Sigmoid colon (tissue), 4 donors: Measurements from ENCODE around the gene C13orf46.

ENCODE experiments used
- CTCF ChIP-seq, 4 experiments: fragments of 450-650 bp in 3 of 4; fragments of 200-600 bp in 1 of 4; IDR thresholded peaks; one replicate each; pipeline ENCODE4 v1.5.1; 2016 to 2019; ENCODE audit warnings: antibody characterized with exemption in 4 of 4, mild to moderate bottlenecking in 3 of 4, moderate library complexity in 2 of 4
- EP300 ChIP-seq, 4 donors: sonication (generic); formaldehyde crosslinking; IDR thresholded peaks; one replicate each; pipeline ENCODE4 v1.6.1; 2017; ENCODE audit warnings: antibody characterized with exemption in 4 of 4
- POLR2A ChIP-seq, 2 donors: fragments of 450-650 bp; IDR thresholded peaks; one replicate each; pipeline ENCODE4 v1.6.1; 2016; ENCODE audit warnings: antibody characterized with exemption in 2 of 2, mild to moderate bottlenecking in 2 of 2, moderate library complexity in 2 of 2

GRCh38 chr13:113930671-113931637, 42.9 kb downstream of the C13orf46 start:
- TF ChIP-seq POLR2A (IDR thresholded peaks at IDR 0.05) (no peak), CTCF (IDR thresholded peaks at IDR 0.05) (no peak), EP300 (IDR thresholded peaks at IDR 0.05) (no peak)
